HepG2 (cell line): ENCODE data around the gene C1QTNF12. TPM values are rescaled to one million over a fixed set of nuclear protein-coding genes. Genes with fewer than 3 reads are reported as not detected.

Source experiments
- ETV6 ChIP-seq: sonication (generic); formaldehyde crosslinking; conservative IDR thresholded peaks from 2 replicates; pipeline ENCODE4 v1.4.0; 2020; ENCODE audit warnings: missing genetic modification reagents
- GTF3A ChIP-seq: sonication (generic); formaldehyde crosslinking; conservative IDR thresholded peaks from 2 replicates; pipeline ENCODE4 v1.4.0; 2020; ENCODE audit warnings: mild to moderate bottlenecking, missing genetic modification reagents
- KAT8 ChIP-seq: IDR thresholded peaks from 2 replicates; pipeline ENCODE4 v1.6.1; 2016; ENCODE audit warnings: missing genetic modification reagents, missing compliant biosample characterization
- KDM6A ChIP-seq: IDR thresholded peaks from 2 replicates; pipeline ENCODE4 v1.6.1; 2016; ENCODE audit warnings: low read depth
- KLF15 ChIP-seq: sonication (generic); formaldehyde crosslinking; IDR thresholded peaks from 2 replicates; pipeline ENCODE4 v1.8.1; 2023; ENCODE audit warnings: borderline replicate concordance, mild to moderate bottlenecking, inconsistent platforms, missing genetic modification reagents, mixed read lengths
- MAFK ChIP-seq, 2 experiments: IDR thresholded peaks in 1 of 2; conservative IDR thresholded peaks in 1 of 2; 2 replicates each; pipeline ENCODE4 v1.6.1; 2011; ENCODE audit warnings: improper control_type of control experiment in 2 of 2, low read length in 2 of 2
- MYC ChIP-seq: sonication (generic); formaldehyde crosslinking; IDR thresholded peaks from 2 replicates; pipeline ENCODE4 v1.9.0; 2021; ENCODE audit warnings: missing genetic modification reagents, borderline replicate concordance
- SP5 ChIP-seq: IDR thresholded peaks from 2 replicates; pipeline ENCODE4 v1.6.1; 2016; ENCODE audit warnings: low read depth, borderline replicate concordance
- TEAD3 ChIP-seq: optimal IDR thresholded peaks from 2 replicates; pipeline ENCODE3; 2016; ENCODE audit warnings: borderline replicate concordance
- ZBTB26 ChIP-seq: IDR thresholded peaks from 2 replicates; pipeline ENCODE4 v1.6.1; 2016; ENCODE audit warnings: missing compliant biosample characterization, missing genetic modification reagents, borderline replicate concordance
- ZBTB40 ChIP-seq, 2 experiments: fragments of 450-650 bp in 1 of 2; sonication (generic) in 1 of 2; formaldehyde crosslinking in 1 of 2; IDR thresholded peaks; 2 replicates each; pipeline versions ENCODE4 v1.6.1 to v1.8.0; 2016 to 2022; ENCODE audit warnings: antibody characterized with exemption in 1 of 2, mild to moderate bottlenecking in 1 of 2, missing genetic modification reagents in 1 of 2
- ZFP90 ChIP-seq: sonication (generic); formaldehyde crosslinking; IDR thresholded peaks from 2 replicates; pipeline ENCODE4 v1.8.0; 2022; ENCODE audit warnings: missing genetic modification reagents, mild to moderate bottlenecking, inconsistent platforms, borderline replicate concordance
- ZHX1 ChIP-seq: sonication (generic); formaldehyde crosslinking; IDR thresholded peaks from 2 replicates; pipeline ENCODE4 v1.8.1; 2022; ENCODE audit warnings: low read depth, mild to moderate bottlenecking, missing genetic modification reagents
- ZNF547 ChIP-seq: sonication (generic); formaldehyde crosslinking; IDR thresholded peaks from 2 replicates; pipeline ENCODE4 v1.5.1; 2020; ENCODE audit warnings: mild to moderate bottlenecking, missing genetic modification reagents
- ZNF878 ChIP-seq: sonication (generic); formaldehyde crosslinking; IDR thresholded peaks from 2 replicates; pipeline ENCODE4 v1.8.1; 2023; ENCODE audit warnings: mild to moderate bottlenecking, missing genetic modification reagents, moderate library complexity
- ZSCAN20 ChIP-seq: sonication (generic); formaldehyde crosslinking; IDR thresholded peaks from 2 replicates; pipeline ENCODE4 v1.4.0; 2020; ENCODE audit warnings: missing genetic modification reagents, mild to moderate bottlenecking, borderline replicate concordance
- polyA plus RNA-seq, 8 experiments: library from polyadenylated mRNA; depleted of rRNA in 3 of 8; stranded (reverse) in 7 of 8; unstranded in 1 of 8; fragments of >200 nt; fragmentation: Illumina TruSeq in 4 of 8; extraction: Trizol in 4 of 8; gene quantifications; 2 replicates each; pipeline versions ENCODE4 v1.2.1 to v1.2.3, GENCODE V29; 2011 to 2016; ENCODE audit warnings: low read depth in 4 of 8, missing spikeins in 1 of 8, mixed read lengths in 1 of 8; ENCODE audit not compliant: insufficient read depth in 1 of 8
- total RNA-seq, 5 experiments: library from RNA; depleted of rRNA; stranded (reverse); fragments of >200 nt; fragmentation: Illumina TruSeq; extraction: Trizol; gene quantifications; 2 replicates each; pipeline ENCODE4 v1.2.3, GENCODE V29; 2016; ENCODE audit warnings: low read depth in 1 of 5

Gene C1QTNF12
- total and polyA plus RNA-seq, 2 of the 13 experiments (the other 11 are each of a cell fraction or from before 2014, with no cell fraction given), result 0.18 to 0.64 TPM

- TF ChIP-seq ZBTB40 (IDR thresholded peaks at IDR 0.05) (no peak), ZBTB40 (CRISPR knock-in tag; IDR thresholded peaks at IDR 0.05) (peak; percentile 47; the same call in 1 of the 2 replicates), KDM6A (CRISPR knock-in tag) (peak; percentile 78), KAT8 (CRISPR knock-in tag) (peak; percentile 79), SP5 (CRISPR knock-in tag) (peak; percentile 78), KLF15 (CRISPR knock-in tag) (no peak; the same call in 1 of the 2 replicates), ZBTB26 (CRISPR knock-in tag) (no peak), MAFK (conservative IDR thresholded peaks at IDR 0.05 in 1 of 2, IDR thresholded peaks at IDR 0.05 in 1 of 2; ENCODE audit: low read length in 2 of 2) (no peak), GTF3A (CRISPR knock-in tag) (no peak), ZFP90 (CRISPR knock-in tag) (no peak), ZHX1 (CRISPR knock-in tag) (no peak), MYC (CRISPR knock-in tag) (peak; percentile 28), ZNF547 (CRISPR knock-in tag) (0 out of 2 replicates have a peak, but pooled peaks have one; percentile 29), ETV6 (CRISPR knock-in tag) (no peak), ZNF878 (no peak), ZSCAN20 (CRISPR knock-in tag) (no peak), TEAD3 (no peak)
These were observed 35.2 kb upstream of the C1QTNF12 start (continued) for GRCh38 chr1:1281533-1282321.
